ENCODE measurements around the gene EIF5A. TPM values are rescaled to one million over a fixed set of nuclear protein-coding genes. Genes with fewer than 3 reads are reported as not detected.
A peak's percentile ranks its signal among the peaks of the same experiment; 100 is the strongest.
"Not testable (repeated sequence)": the region's sequence is repeated elsewhere in the genome, so short reads cannot be mapped to it uniquely, and the experiment has no call there.

Gene EIF5A
- total RNA-seq, 1 donor from 2014 or later: 1,262 TPM

DNA sequence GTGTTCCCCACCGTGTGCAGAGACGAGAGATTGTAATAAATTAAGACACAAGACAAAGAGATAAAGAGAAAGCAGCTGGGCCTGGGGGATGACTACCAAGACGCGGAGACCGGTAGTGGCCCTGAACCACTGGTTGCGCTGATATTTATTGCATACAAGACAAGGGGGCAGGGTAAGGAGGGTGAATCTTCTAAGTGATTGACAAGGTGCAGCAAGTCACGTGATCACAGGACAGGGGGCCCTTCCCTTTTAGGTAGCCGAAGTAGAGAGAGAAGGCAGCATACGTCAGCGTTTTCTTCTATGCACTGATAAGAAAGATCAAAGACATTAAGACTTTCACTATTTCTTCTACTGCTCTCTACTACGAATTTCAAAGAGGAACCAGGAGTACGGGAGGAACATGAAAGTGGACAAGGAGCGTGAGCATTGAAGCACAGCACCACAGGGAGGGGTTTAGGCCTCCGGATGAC is 25.2 kb downstream of the EIF5A start:
- Mint-ChIP-seq H3K27ac (peak overlapping the region; percentile 80), H3K4me3 (peak overlapping the region; percentile 69), H3K4me1 (ENCODE audit: low read depth) (peaks cover 61% of the 10 kb centered on the region)
- peak; percentile 33 for DNase-seq (ENCODE audit: low spot score)
- intact Hi-C loops (cut with micrococcal nuclease); H3K9me3 Mint-ChIP-seq; H3K36me3 Mint-ChIP-seq (ENCODE audit: low read depth); H3K27me3 Mint-ChIP-seq (ENCODE audit: insufficient read depth): not testable (repeated sequence)

DNA sequence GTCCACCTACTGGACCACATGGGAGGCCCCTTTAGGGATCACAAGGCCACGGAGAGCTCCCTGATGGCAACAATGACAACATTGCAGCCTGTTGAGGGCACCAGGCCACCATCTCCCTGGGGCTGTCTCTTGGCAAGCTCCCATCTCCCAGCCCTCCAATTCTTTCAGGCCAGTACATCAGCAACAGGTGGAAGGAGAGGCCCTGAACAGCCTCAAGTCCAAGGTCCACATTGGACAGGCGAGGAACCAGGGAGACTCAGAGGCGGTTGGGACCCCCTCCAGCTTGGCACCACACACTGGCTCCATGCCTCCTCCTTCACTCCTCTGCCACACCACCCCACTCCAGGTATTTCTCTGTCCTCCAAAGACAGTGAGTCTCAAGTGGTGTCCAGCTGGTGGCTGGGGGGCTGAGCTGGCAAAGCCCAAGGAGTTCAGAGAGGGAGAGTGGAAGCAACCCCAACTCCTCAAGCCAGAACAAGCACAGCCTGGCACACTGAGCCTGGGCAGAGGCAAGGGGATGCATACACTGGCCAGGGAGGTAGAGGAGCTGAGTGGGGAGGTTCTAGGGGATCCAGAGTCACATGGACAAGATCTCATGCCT is 27.6 kb downstream of the EIF5A start:
- H3K4me3 Mint-ChIP-seq: peak overlapping the region; percentile 91
- no peaks in the 10 kb centered on the region for H3K27me3 Mint-ChIP-seq (ENCODE audit: insufficient read depth)
- DNase-seq (ENCODE audit: low spot score): no peak
- peak overlapping the region; percentile 69 for H3K27ac Mint-ChIP-seq
- no peaks in the 10 kb centered on the region for H3K9me3 Mint-ChIP-seq
- peaks cover 15% of the 10 kb centered on the region for H3K36me3 Mint-ChIP-seq (ENCODE audit: low read depth)
- peaks cover 55% of the 10 kb centered on the region for H3K4me1 Mint-ChIP-seq (ENCODE audit: low read depth)
- intact Hi-C loops (cut with micrococcal nuclease): no loop called here

DNA sequence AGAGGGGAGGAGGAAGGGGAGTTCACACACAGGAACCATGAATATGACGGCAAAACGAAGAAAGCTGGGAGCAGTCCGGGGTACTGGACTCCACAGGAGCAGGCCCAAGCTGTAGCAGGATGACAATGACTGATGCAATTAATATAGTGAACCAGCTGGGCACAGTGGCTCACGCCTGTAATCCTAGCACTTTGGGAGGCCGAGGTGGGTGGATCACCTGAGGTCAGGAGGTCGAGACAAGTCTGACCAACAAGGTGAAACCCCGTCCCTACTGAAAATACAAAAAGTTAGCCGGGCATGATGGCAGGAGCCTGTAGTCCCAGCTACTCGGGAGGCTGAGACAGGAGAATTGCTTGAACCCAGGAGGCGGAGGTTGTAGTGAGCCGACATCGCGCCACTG is 28.3 kb downstream of the EIF5A start:
- DNase-seq (ENCODE audit: low spot score); H3K27me3 Mint-ChIP-seq (ENCODE audit: insufficient read depth); H3K9me3 Mint-ChIP-seq: not testable (repeated sequence)
- Mint-ChIP-seq H3K4me1 (ENCODE audit: low read depth) (peaks cover 54% of the 10 kb centered on the region), H3K36me3 (ENCODE audit: low read depth) (peaks cover 17% of the 10 kb centered on the region), H3K27ac (peak overlapping the region; percentile 93), H3K4me3 (peak overlapping the region; percentile 91)
- intact Hi-C loops (cut with micrococcal nuclease): loop anchor here (2.0 kb wide), 2 partner anchors 15 to 55 kb away; partner anchors contain the start of gene SLC2A4

DNA sequence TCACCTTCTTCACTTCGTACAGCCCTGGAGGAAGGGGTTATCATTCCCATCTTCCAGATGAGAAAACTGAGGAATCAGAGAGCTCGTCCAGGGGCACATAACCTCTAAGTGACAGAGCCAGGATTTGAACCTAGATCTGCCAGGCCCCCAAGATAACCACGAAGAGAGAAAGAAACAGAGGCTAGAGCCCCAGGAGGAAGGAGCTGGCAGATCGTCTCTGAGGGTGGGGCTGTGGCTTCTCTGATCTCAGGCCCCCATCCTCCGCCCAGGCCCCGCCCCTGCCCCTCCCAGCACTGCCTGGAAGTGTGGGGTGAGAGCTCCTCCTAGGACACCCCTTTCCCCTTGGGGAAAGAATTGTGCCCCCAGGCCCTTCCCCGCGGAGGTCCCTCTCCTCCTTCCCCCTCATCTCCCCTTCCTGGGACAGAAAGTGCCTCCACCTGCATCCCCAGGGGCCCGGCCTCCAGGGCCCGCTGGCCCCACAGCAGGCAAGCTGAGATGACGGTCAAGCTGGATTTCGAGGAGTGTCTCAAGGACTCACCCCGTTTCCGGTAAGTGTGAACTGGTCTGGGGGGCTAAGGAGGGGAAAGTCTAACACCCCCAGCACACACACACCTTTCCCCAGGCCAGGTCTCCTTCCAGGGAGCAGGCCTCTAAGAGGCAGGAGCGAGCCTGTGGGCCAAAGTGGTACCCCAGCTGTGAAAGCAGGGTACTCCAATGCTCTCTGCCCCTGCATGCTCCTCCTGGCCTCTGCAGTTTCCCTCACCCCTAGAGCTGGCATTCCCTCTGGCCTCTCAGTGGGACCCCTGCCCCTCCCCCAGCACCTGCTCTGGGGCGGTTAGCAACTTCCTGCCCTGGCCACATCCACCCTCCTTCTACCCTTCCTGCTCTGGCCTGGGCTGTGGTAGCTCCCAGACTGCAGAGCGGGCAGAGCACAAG is 29.1 kb downstream of the EIF5A start, which contains the start of gene ACAP1:
Gene ACAP1 (plus strand): TSS at position 290 of the 936 bp plus-strand sequence. CDS start 206 bp downstream, at position 496.
- H3K4me3 Mint-ChIP-seq: peak within 1 kb of the TSS; percentile 91
- H3K27me3 Mint-ChIP-seq (ENCODE audit: insufficient read depth): no peaks in the 10 kb centered on the region
- intact Hi-C loops (cut with micrococcal nuclease): loop anchor here (1.0 to 2.0 kb wide), 3 partner anchors 7 to 56 kb away; partner anchors contain the start of genes NEURL4 and SLC2A4
- H3K4me1 Mint-ChIP-seq (ENCODE audit: low read depth): peaks cover 51% of the 10 kb centered on the region
- peaks cover 19% of the 10 kb centered on the region for H3K36me3 Mint-ChIP-seq (ENCODE audit: low read depth)
- H3K9me3 Mint-ChIP-seq: no peaks in the 10 kb centered on the region
- peak; percentile 76 for DNase-seq (ENCODE audit: low spot score)
- H3K27ac Mint-ChIP-seq: peak within 1 kb of the TSS; percentile 93

DNA sequence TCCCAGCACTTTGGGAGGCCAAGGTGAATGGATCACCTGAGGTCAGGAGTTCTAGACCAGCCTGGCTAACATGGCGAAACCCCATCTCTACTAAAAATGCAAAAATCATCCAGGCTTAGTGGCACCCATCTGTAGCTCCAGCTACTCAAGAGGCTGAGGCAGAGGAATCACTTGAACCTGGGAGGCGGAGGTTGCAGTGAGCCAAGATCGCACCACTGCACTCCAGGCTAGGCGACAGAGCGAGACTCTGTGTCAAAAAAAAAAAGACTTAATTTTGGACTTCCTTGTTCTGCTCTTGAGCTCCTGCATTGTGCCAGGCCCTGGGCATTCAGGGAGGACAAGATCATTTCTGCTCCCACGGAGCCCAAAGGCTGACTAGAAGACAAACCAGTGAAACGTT is 30.2 kb downstream of the EIF5A start:
- intact Hi-C loops (cut with micrococcal nuclease): loop anchor here (1.0 to 2.0 kb wide), 3 partner anchors 8 to 57 kb away; partner anchors contain the start of genes NEURL4 and SLC2A4
- H3K27ac Mint-ChIP-seq: peak overlapping the region; percentile 93
- peak overlapping the region; percentile 91 for H3K4me3 Mint-ChIP-seq
- not testable (repeated sequence) for H3K27me3 Mint-ChIP-seq (ENCODE audit: insufficient read depth); H3K9me3 Mint-ChIP-seq; DNase-seq (ENCODE audit: low spot score)
- peaks cover 20% of the 10 kb centered on the region for H3K36me3 Mint-ChIP-seq (ENCODE audit: low read depth)
- H3K4me1 Mint-ChIP-seq (ENCODE audit: low read depth): peaks cover 45% of the 10 kb centered on the region

DNA sequence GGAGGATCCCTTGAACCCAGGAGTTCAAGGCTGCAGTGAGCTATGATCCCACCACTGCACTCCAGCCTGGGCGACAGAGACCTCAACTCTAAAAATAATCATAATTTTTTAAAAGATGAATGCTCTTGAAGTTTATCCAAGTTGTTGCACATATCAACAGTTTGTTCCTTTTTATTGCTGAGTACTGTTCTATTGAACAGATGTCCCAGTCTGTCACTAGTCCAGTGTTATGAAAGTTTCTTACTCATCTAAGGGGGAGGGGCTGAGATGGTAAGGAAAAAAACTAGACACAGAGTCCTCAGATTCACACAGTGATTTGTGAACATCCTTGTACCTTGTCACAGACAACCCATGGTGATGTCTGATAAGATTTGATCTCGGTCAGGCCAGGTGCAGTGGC is 32.8 kb downstream of the EIF5A start:
- no peak for DNase-seq (ENCODE audit: low spot score)
- Mint-ChIP-seq H3K36me3 (ENCODE audit: low read depth) (peaks cover 28% of the 10 kb centered on the region), H3K9me3 (no peaks in the 10 kb centered on the region), H3K27ac (no peak overlapping the region), H3K27me3 (ENCODE audit: insufficient read depth) (no peaks in the 10 kb centered on the region), H3K4me3 (no peak overlapping the region), H3K4me1 (ENCODE audit: low read depth) (peaks cover 42% of the 10 kb centered on the region)
- intact Hi-C loops (cut with micrococcal nuclease): no loop called here

DNA sequence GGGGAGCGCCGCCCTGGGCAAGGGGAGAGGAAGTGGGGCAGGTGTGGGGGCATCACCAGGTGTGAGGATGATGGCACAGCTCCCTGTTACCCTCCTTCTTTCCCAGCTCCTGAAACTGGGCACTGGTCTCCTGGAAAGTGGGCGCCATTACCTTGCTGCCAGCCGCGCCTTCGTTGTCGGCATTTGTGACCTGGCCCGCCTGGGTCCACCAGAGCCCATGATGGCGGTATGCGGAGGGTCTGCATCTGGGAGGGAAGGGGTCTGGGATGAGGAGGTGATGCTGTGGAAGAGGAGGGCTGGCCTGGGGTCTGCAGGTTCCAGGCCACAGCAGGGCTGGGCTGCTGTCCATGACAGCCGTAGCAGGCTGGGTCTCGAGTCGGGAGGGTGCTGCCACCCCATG is 34.4 kb downstream of the EIF5A start:
- DNase-seq (ENCODE audit: low spot score): no peak
- peaks cover 35% of the 10 kb centered on the region for H3K4me1 Mint-ChIP-seq (ENCODE audit: low read depth)
- H3K27me3 Mint-ChIP-seq (ENCODE audit: insufficient read depth): no peaks in the 10 kb centered on the region
- no peak overlapping the region for H3K27ac Mint-ChIP-seq
- H3K9me3 Mint-ChIP-seq: no peaks in the 10 kb centered on the region
- H3K36me3 Mint-ChIP-seq (ENCODE audit: low read depth): peaks cover 38% of the 10 kb centered on the region
- intact Hi-C loops (cut with micrococcal nuclease): no loop called here
- no peak overlapping the region for H3K4me3 Mint-ChIP-seq

DNA sequence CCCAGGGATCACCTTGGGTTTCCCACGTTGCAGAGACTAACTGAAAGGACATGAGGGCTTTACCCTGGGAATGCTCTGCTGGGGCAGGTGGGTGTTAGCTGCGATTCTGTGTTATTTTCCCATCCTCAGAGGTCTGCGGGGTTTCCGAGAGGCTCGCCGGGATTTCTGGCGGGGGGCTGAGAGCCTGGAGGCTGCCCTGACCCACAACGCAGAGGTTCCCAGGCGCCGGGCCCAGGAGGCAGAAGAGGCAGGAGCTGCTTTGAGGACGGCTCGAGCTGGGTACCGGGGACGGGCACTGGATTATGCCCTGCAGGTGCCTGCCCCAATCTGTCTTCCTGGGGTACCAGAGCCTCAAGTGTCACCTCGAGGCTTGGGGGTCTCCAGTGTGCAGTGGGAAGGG is 35.8 kb downstream of the EIF5A start:
- intact Hi-C loops (cut with micrococcal nuclease): no loop called here
- H3K27ac Mint-ChIP-seq: peak overlapping the region; percentile 40
- H3K27me3 Mint-ChIP-seq (ENCODE audit: insufficient read depth): no peaks in the 10 kb centered on the region
- DNase-seq (ENCODE audit: low spot score): no peak
- peaks cover 21% of the 10 kb centered on the region for H3K4me1 Mint-ChIP-seq (ENCODE audit: low read depth)
- no peaks in the 10 kb centered on the region for H3K9me3 Mint-ChIP-seq
- peaks cover 38% of the 10 kb centered on the region for H3K36me3 Mint-ChIP-seq (ENCODE audit: low read depth)
- H3K4me3 Mint-ChIP-seq: no peak overlapping the region

DNA sequence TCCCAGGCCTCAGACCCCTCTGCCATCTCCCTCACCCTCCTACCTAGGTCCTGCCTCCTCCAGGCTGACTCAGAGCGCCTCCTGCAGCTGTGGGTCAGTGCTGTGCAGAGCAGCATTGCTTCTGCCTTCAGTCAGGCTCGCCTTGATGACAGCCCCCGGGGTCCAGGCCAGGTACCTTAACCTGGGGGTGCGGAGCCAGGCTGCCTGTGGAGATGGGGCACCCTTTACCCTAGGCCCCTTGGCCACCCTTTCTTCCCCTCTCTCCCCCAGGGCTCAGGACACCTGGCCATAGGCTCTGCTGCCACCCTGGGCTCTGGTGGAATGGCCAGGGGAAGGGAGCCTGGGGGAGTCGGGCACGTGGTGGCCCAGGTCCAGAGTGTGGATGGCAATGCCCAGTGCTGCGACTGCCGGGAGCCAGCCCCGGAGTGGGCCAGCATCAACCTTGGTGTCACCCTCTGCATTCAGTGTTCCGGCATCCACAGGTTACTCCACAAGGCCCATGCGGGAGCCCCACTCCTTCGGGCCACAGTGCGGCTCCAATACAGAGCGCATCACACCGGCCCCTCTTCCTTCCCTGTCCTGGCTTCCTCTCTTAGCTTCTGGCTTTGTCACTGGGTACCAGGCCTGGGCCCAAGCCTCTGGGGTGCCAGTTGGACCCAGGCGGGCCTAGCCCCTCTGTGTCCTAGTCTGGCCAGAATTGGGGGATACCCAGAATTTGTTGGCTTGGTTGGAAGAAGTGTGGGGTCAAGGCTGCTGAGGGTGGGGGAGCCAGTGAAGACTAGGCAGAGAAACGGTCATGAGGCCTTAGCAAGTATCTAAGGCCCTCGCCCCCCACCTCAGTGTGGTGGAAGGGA is 39.6 kb downstream of the EIF5A start:
- H3K27me3 Mint-ChIP-seq (ENCODE audit: insufficient read depth): no peaks in the 10 kb centered on the region

DNA sequence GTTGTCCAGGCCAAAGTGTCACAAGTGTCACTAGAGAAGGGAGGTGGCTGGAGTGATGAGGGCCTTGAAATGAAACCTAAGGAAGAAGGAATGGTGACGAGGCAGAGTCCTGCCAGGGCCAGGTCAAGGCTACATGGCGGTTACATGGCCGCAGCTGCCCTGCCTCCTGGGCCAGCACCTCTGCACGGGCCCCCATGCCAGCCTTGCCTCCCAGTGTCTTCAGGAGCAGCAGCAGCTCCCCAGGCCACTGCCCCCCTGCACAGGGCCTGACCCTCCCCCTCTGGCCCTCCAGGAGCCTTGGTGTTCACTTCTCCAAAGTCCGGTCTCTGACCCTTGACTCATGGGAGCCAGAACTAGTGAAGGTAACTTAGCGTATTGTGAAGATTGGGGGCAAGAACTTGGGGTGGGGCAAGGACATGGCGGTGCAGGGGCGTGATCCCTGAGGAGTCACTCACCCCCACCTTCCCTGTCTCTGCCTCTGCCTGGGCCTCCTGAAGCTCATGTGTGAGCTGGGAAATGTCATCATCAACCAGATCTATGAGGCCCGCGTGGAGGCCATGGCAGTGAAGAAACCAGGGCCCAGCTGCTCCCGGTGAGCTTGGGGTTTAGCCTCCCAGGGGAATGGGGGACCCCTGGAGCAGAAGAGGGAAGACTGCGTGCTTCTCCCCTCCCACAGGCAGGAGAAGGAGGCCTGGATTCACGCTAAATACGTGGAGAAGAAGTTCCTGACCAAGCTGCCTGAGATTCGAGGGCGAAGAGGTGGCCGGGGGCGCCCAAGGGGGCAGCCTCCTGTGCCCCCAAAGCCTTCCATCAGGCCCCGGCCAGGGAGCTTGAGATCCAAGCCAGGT is 40.4 kb downstream of the EIF5A start:
- intact Hi-C loops (cut with micrococcal nuclease): no loop called here
- H3K36me3 Mint-ChIP-seq (ENCODE audit: low read depth): peaks cover 39% of the 10 kb centered on the region
- peak overlapping the region; percentile 58 for H3K27ac Mint-ChIP-seq
- no peak overlapping the region for H3K4me3 Mint-ChIP-seq
- no peaks in the 10 kb centered on the region for H3K9me3 Mint-ChIP-seq
- no peak for DNase-seq (ENCODE audit: low spot score)
- no peaks in the 10 kb centered on the region for H3K27me3 Mint-ChIP-seq (ENCODE audit: insufficient read depth)
- peaks cover 29% of the 10 kb centered on the region for H3K4me1 Mint-ChIP-seq (ENCODE audit: low read depth)

More for the DNA sequence above, 39.6 kb downstream of the EIF5A start:
- H3K4me3 Mint-ChIP-seq: no peak overlapping the region
- H3K36me3 Mint-ChIP-seq (ENCODE audit: low read depth): peaks cover 35% of the 10 kb centered on the region
- H3K4me1 Mint-ChIP-seq (ENCODE audit: low read depth): peaks cover 22% of the 10 kb centered on the region
- H3K9me3 Mint-ChIP-seq: no peaks in the 10 kb centered on the region
- intact Hi-C loops (cut with micrococcal nuclease): no loop called here
- no peak for DNase-seq (ENCODE audit: low spot score)
- no peak overlapping the region for H3K27ac Mint-ChIP-seq

DNA sequence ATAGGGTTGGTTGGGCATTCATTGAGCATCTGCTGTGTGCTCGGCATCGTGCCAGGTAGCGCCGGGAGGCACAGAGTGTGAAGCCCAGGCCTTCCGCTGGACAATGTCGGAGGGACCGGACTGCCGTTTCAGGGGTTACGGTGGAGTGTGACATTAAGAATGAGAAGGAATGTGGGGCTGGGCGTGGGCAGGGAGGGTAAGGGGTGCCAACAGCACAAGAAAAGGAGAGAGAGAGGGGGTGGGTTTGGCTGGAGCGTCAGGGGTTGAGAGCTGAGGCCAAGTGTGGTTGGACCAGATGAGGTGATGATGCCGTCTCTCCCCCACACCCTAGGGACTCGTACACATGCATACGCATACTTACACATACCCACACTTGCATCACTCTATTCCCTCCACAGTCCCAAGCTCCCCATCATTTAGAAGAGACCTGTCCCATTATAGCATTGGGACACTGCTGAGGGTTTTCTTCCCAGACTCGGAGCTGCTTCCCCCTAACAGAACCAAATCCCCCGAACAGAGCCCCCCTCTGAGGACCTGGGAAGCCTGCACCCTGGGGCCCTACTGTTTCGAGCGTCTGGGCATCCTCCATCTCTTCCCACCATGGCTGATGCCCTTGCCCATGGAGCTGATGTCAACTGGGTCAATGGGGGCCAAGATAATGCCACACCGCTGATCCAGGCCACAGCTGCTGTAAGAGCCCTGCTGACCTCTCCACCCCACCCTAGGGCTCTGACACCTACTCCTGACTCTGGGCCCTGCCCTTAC is 41.2 kb downstream of the EIF5A start:
- Mint-ChIP-seq H3K9me3 (no peaks in the 10 kb centered on the region), H3K36me3 (ENCODE audit: low read depth) (peaks cover 35% of the 10 kb centered on the region), H3K27ac (peak overlapping the region; percentile 37), H3K4me1 (ENCODE audit: low read depth) (peaks cover 30% of the 10 kb centered on the region), H3K4me3 (no peak overlapping the region), H3K27me3 (ENCODE audit: insufficient read depth) (no peaks in the 10 kb centered on the region)
- intact Hi-C loops (cut with micrococcal nuclease): no loop called here
- DNase-seq (ENCODE audit: low spot score): no peak
